OCI-LY1 (cell line): Measurements from ENCODE around the gene CAPRIN2.

Experiments used
- H2AFZ ChIP-seq: fragments of 200-600 bp; sonication (generic), shearing (Covaris generic); 2 replicates; pipeline ENCODE4 v1.6.0; 2014; ENCODE audit warnings: antibody characterized with exemption, mild to moderate bottlenecking, low read length
- H3F3A ChIP-seq: fragments of 200-600 bp; sonication (generic), shearing (Covaris generic); 2 replicates; pipeline ENCODE4 v1.6.0; 2014; ENCODE audit warnings: mild to moderate bottlenecking, antibody characterized with exemption, low read length, moderate library complexity; ENCODE audit not compliant: insufficient read depth
- H3K27ac ChIP-seq: fragments of 200-600 bp; sonication (generic); 2 replicates; pipeline ENCODE4 v1.5.1; 2014; ENCODE audit warnings: low read length, mixed run types, mild to moderate bottlenecking, low read depth; ENCODE audit not compliant: poor library complexity, severe bottlenecking
- H3K27me3 ChIP-seq: fragments of 200-600 bp; sonication (generic); 2 replicates; pipeline ENCODE4 v1.6.0; 2014; ENCODE audit warnings: antibody characterized with exemption, mild to moderate bottlenecking, low read length, moderate library complexity; ENCODE audit not compliant: insufficient read depth
- H3K36me3 ChIP-seq: fragments of 200-600 bp; sonication (generic); 2 replicates; pipeline ENCODE4 v1.6.1; 2014; ENCODE audit warnings: mild to moderate bottlenecking, antibody characterized with exemption, low read length, moderate library complexity, mixed read lengths; ENCODE audit not compliant: insufficient read depth
- H3K4me1 ChIP-seq: fragments of 200-600 bp; sonication (generic); 2 replicates; pipeline ENCODE4 v1.5.1; 2014; ENCODE audit warnings: mild to moderate bottlenecking, low read length, moderate library complexity; ENCODE audit not compliant: insufficient read depth, severe bottlenecking
- H3K4me2 ChIP-seq: fragments of 200-600 bp; sonication (generic), shearing (Covaris generic); 2 replicates; pipeline ENCODE4 v1.6.1; 2014; ENCODE audit warnings: low read length
- H3K4me3 ChIP-seq: fragments of 200-600 bp; sonication (generic); 2 replicates; pipeline ENCODE4 v1.5.1; 2014; ENCODE audit warnings: low read length, low read depth, mild to moderate bottlenecking, mixed read lengths; ENCODE audit not compliant: poor library complexity, severe bottlenecking
- H3K79me2 ChIP-seq: fragments of 200-600 bp; shearing (Covaris generic); 2 replicates; pipeline ENCODE4 v1.6.1; 2016; ENCODE audit warnings: mixed run types, low read length, mixed read lengths; ENCODE audit not compliant: insufficient read depth
- H3K9ac ChIP-seq: fragments of 200-600 bp; sonication (generic), shearing (Covaris generic); 2 replicates; pipeline ENCODE4 v1.6.1; 2014; ENCODE audit warnings: mild to moderate bottlenecking, low read length, mixed read lengths
- H3K9me2 ChIP-seq: fragments of 200-600 bp; sonication (generic), shearing (Covaris generic); 2 replicates; pipeline ENCODE4 v1.6.1; 2014; ENCODE audit warnings: low read depth, mild to moderate bottlenecking, low read length, mixed read lengths
- H3K9me3 ChIP-seq: fragments of 200-600 bp; shearing (Covaris generic); 2 replicates; pipeline ENCODE4 v1.6.1; 2014; ENCODE audit warnings: low read length, mixed read lengths
- H4K20me1 ChIP-seq: fragments of 200-600 bp; sonication (generic), shearing (Covaris generic); 2 replicates; pipeline ENCODE4 v1.6.0; 2016; ENCODE audit warnings: mild to moderate bottlenecking, low read length; ENCODE audit not compliant: insufficient read depth
- EZH2 ChIP-seq: fragments of 200-600 bp; sonication (generic), shearing (Covaris generic); IDR thresholded peaks from 2 replicates; pipeline ENCODE4 v1.8.0; 2017; ENCODE audit warnings: borderline replicate concordance, mixed run types, mild to moderate bottlenecking, antibody characterized with exemption, low read length, moderate library complexity, mixed read lengths
- TF ChIP-seq, protein P1 (sequence below): fragments of 200-600 bp; sonication (generic), shearing (Covaris generic); IDR thresholded peaks from 2 replicates; pipeline ENCODE4 v1.5.1; 2017; ENCODE audit warnings: mild to moderate bottlenecking, antibody characterized with exemption, low read length, moderate library complexity, mixed read lengths

Gene CAPRIN2

DNA sequence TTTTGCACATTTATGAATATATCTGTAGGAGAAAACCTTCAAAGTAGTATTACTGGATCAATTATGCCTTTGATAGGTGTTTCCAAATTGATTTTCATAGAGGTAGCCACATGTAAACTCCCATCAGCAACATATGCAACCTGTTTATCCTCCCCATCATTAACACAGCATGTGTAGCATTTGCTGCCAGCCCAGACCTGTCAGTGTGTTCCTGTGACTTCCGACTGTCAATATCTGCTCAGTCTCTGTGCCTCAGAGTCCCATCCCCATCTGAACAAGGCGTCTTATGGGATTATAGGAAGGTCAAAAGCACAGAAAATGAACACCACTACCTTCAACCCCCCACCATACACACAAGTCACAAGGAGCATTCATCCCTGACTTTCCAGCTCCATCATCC lies 9.5 kb upstream of the CAPRIN2 start:
- no peaks in the 10 kb centered on the region for H3K36me3 ChIP-seq
- no peak overlapping the region for H3K27ac ChIP-seq
- no peaks in the 10 kb centered on the region for H3F3A ChIP-seq
- H3K4me3 ChIP-seq = no peak overlapping the region
- H3K4me1 ChIP-seq = no peaks in the 10 kb centered on the region
- no peaks in the 10 kb centered on the region for H3K79me2 ChIP-seq
- H3K4me2 ChIP-seq = no peak overlapping the region
- no peaks in the 10 kb centered on the region for H4K20me1 ChIP-seq
- TF ChIP-seq, protein P1, sequence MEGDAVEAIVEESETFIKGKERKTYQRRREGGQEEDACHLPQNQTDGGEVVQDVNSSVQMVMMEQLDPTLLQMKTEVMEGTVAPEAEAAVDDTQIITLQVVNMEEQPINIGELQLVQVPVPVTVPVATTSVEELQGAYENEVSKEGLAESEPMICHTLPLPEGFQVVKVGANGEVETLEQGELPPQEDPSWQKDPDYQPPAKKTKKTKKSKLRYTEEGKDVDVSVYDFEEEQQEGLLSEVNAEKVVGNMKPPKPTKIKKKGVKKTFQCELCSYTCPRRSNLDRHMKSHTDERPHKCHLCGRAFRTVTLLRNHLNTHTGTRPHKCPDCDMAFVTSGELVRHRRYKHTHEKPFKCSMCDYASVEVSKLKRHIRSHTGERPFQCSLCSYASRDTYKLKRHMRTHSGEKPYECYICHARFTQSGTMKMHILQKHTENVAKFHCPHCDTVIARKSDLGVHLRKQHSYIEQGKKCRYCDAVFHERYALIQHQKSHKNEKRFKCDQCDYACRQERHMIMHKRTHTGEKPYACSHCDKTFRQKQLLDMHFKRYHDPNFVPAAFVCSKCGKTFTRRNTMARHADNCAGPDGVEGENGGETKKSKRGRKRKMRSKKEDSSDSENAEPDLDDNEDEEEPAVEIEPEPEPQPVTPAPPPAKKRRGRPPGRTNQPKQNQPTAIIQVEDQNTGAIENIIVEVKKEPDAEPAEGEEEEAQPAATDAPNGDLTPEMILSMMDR = no peak
- no peak for TF ChIP-seq EZH2
- no peak overlapping the region for H3K9ac ChIP-seq
- H3K9me3 ChIP-seq = no peaks in the 10 kb centered on the region
- H2AFZ ChIP-seq = no peak overlapping the region
- no peaks in the 10 kb centered on the region for H3K27me3 ChIP-seq
- no peaks in the 10 kb centered on the region for H3K9me2 ChIP-seq

DNA sequence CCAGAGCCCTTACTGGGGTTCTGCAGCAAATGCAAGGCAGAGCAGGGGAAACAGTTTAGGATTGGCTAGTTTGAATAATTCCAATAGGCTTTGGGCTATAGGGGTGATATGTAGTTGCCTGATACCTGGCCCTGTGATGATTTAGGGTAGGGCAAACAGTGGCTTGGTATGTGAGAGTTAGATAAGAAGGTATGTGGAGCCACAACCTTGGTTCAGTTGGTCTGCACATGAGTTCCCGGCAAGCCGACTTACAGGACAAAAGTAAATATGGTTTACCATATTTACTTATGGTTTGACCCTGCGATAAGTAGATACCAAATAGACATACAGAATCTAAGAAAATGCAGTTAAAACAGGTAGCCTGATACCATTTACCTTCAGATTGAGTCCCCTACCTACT lies 8.3 kb upstream of the CAPRIN2 start:
- H3F3A ChIP-seq = no peaks in the 10 kb centered on the region
- no peak overlapping the region for H3K4me3 ChIP-seq
- no peaks in the 10 kb centered on the region for H3K9me3 ChIP-seq
- H4K20me1 ChIP-seq = no peaks in the 10 kb centered on the region
- H3K9me2 ChIP-seq = no peaks in the 10 kb centered on the region
- no peaks in the 10 kb centered on the region for H3K27me3 ChIP-seq
- no peak overlapping the region for H3K9ac ChIP-seq
- H3K36me3 ChIP-seq = no peaks in the 10 kb centered on the region
- no peaks in the 10 kb centered on the region for H3K79me2 ChIP-seq
- H3K4me1 ChIP-seq = no peaks in the 10 kb centered on the region
- H3K4me2 ChIP-seq = no peak overlapping the region
- H2AFZ ChIP-seq = no peak overlapping the region
- TF ChIP-seq, protein P1 = no peak
- no peak for TF ChIP-seq EZH2
- no peak overlapping the region for H3K27ac ChIP-seq

DNA sequence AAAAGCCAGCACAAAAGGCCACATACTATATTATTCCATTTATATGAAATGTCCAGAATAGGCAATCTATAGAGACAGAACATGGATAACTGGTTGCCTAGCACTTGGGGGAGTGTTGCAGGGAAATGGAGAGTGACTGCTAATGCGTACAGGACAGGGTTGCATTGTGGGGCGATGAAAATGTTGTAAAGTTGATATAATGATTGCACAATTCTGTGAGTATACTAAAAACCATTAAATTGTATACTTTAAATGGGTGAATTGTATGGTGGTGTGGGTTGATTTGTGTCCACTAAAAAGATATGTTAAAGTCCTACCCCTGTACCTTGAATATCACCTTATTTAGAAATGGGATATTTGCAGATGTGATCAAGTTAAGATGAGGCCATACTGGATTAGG lies 7.0 kb upstream of the CAPRIN2 start:
- Histone ChIP-seq H3K27ac (no peak overlapping the region), H3K4me2 (no peak overlapping the region), H3F3A (no peaks in the 10 kb centered on the region), H3K27me3 (no peaks in the 10 kb centered on the region), H3K36me3 (no peaks in the 10 kb centered on the region), H3K9me2 (no peaks in the 10 kb centered on the region), H3K4me1 (no peaks in the 10 kb centered on the region), H2AFZ (no peak overlapping the region), H3K9me3 (no peaks in the 10 kb centered on the region), H3K9ac (no peak overlapping the region), H3K4me3 (no peak overlapping the region), H4K20me1 (no peaks in the 10 kb centered on the region), H3K79me2 (no peaks in the 10 kb centered on the region)
- TF ChIP-seq, protein P1 = no peak
- TF ChIP-seq EZH2 = no peak
